Peyer's patch (tissue), 4 donors: ENCODE results near the gene MAPK10.

Experiments
- CTCF ChIP-seq, 6 experiments: fragments of 450-650 bp in 4 of 6; fragments of 200-600 bp in 2 of 6; sonication (generic) in 1 of 6; IDR thresholded peaks; one replicate each; pipeline ENCODE4 v1.5.1; 2017 to 2019; ENCODE audit warnings: antibody characterized with exemption in 6 of 6, mild to moderate bottlenecking in 3 of 6, moderate library complexity in 1 of 6
- POLR2A ChIP-seq, 2 donors: fragments of 450-650 bp; IDR thresholded peaks; one replicate each; pipeline ENCODE4 v1.5.1; 2017; ENCODE audit warnings: antibody characterized with exemption in 2 of 2, mild to moderate bottlenecking in 2 of 2, moderate library complexity in 2 of 2

DNA sequence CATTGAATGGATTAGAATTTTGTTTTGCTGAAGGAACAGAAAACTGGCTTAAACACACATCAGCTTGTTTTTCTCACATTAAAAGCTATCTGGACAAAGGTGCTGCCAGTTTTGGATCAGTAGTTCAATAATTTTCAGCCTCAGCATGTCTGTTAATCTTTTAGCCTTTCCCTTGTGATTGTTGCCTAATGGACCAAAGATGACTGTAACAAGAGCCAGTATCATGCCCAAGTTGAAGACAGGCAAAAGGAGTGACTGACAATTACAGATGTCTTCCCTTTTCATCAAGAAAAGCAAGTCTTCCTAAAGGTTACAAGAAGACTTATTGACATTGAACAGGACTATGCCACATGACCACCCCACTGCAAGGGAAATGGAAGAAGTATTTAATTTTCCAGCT, 419.7 kb downstream of the MAPK10 start:
- TF ChIP-seq CTCF (IDR thresholded peaks at IDR 0.05) (no peak), POLR2A (IDR thresholded peaks at IDR 0.05) (no peak)
